ENCODE data around the gene PHF14. TPM values are rescaled to one million over a fixed set of nuclear protein-coding genes. Genes with fewer than 3 reads are reported as not detected.

The PHF14 gene
- total RNA-seq, 2 donors from 2014 or later, result 25.1 to 25.7 TPM

GRCh38 chr7:11082121-11082520, 108.4 kb downstream of the PHF14 start:
- WGBS, result 100% methylated on average over 3 of the region's 3 CpGs
- Histone ChIP-seq H3K9me3 (no peaks in the 10 kb centered on the region), H3K36me3 (no peaks in the 10 kb centered on the region), H3K4me3 (no peak overlapping the region), H3K27ac (no peak overlapping the region), H3K27me3 (replicated peaks; ENCODE audit: insufficient read depth) (no peaks in the 10 kb centered on the region), H3K4me1 (replicated peaks) (no peaks in the 10 kb centered on the region)
- intact Hi-C loops (cut with DNase I), result no loop called here
- TF ChIP-seq POLR2A (IDR thresholded peaks at IDR 0.05) (no peak), POLR2AphosphoS5 (IDR thresholded peaks at IDR 0.05) (no peak)
- TF ChIP-seq, protein P1, sequence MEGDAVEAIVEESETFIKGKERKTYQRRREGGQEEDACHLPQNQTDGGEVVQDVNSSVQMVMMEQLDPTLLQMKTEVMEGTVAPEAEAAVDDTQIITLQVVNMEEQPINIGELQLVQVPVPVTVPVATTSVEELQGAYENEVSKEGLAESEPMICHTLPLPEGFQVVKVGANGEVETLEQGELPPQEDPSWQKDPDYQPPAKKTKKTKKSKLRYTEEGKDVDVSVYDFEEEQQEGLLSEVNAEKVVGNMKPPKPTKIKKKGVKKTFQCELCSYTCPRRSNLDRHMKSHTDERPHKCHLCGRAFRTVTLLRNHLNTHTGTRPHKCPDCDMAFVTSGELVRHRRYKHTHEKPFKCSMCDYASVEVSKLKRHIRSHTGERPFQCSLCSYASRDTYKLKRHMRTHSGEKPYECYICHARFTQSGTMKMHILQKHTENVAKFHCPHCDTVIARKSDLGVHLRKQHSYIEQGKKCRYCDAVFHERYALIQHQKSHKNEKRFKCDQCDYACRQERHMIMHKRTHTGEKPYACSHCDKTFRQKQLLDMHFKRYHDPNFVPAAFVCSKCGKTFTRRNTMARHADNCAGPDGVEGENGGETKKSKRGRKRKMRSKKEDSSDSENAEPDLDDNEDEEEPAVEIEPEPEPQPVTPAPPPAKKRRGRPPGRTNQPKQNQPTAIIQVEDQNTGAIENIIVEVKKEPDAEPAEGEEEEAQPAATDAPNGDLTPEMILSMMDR (IDR thresholded peaks at IDR 0.05), result no peak
- no peak for DNase-seq (ENCODE audit: low spot score)

DNA sequence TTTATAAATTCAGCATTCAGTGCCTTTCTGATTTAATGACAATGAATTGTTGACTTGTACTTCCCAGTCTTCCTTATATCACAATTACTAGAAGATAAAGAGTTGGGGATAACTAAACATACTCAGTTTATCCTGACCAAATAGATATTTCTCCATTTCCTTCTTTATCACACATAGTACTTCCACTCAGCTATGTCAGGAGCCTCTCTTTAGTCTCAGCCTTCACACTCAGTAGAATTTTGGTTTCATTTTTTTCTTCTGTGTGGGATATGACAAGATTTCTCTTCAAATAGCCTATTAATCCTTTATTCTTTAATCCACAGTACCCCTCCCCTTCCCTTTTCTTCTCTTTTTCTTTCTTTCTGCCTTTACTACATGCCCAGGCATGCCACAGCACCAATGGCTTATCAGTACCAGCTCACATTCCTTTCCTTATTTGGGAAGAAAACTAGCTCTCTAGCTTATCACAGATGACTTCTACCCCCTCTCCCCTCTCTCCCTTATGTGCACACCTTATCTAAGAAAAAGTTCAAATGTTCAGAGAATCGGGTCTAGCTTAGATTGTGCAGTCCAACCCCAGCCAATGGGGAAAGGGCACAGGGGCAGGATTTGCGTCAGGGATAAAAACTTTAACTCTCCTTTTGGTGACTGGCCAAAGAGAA, 109.0 kb downstream of the PHF14 start:
- no peak for DNase-seq (ENCODE audit: low spot score)
- intact Hi-C loops (cut with DNase I), result no loop called here
- Histone ChIP-seq H3K27me3 (replicated peaks; ENCODE audit: insufficient read depth) (no peaks in the 10 kb centered on the region), H3K4me3 (no peak overlapping the region), H3K4me1 (replicated peaks) (no peaks in the 10 kb centered on the region), H3K27ac (no peak overlapping the region), H3K36me3 (no peaks in the 10 kb centered on the region), H3K9me3 (no peaks in the 10 kb centered on the region)
- WGBS, result 98% methylated on average over 2 of the region's 2 CpGs
- TF ChIP-seq POLR2AphosphoS5 (IDR thresholded peaks at IDR 0.05) (no peak), POLR2A (IDR thresholded peaks at IDR 0.05) (no peak)
- TF ChIP-seq, protein P1 (IDR thresholded peaks at IDR 0.05), result no peak

- no peak for TF ChIP-seq POLR2AphosphoS5 (IDR thresholded peaks at IDR 0.05)
- TF ChIP-seq, protein P1 (IDR thresholded peaks at IDR 0.05), result no peak
- TF ChIP-seq POLR2A (IDR thresholded peaks at IDR 0.05), result no peak
- Histone ChIP-seq H3K9me3 (no peaks in the 10 kb centered on the region), H3K27me3 (replicated peaks; ENCODE audit: insufficient read depth) (no peaks in the 10 kb centered on the region), H3K4me1 (replicated peaks) (no peaks in the 10 kb centered on the region), H3K36me3 (no peaks in the 10 kb centered on the region), H3K27ac (no peak overlapping the region), H3K4me3 (no peak overlapping the region)
- WGBS, result 93% methylated on average over 7 of the region's 7 CpGs
- intact Hi-C loops (cut with DNase I), result no loop called here
- DNase-seq (ENCODE audit: low spot score), result no peak
These were observed 109.5 kb downstream of the PHF14 start for GRCh38 chr7:11083214-11083568.

GRCh38 chr7:11104578-11104977, 130.9 kb downstream of the PHF14 start:
- Histone ChIP-seq H3K4me1 (replicated peaks) (no peaks in the 10 kb centered on the region), H3K9me3 (no peaks in the 10 kb centered on the region), H3K4me3 (no peak overlapping the region), H3K36me3 (no peaks in the 10 kb centered on the region), H3K27ac (no peak overlapping the region), H3K27me3 (replicated peaks; ENCODE audit: insufficient read depth) (no peaks in the 10 kb centered on the region)
- TF ChIP-seq POLR2AphosphoS5 (IDR thresholded peaks at IDR 0.05) (no peak), POLR2A (IDR thresholded peaks at IDR 0.05) (no peak)
- TF ChIP-seq, protein P1 (IDR thresholded peaks at IDR 0.05), result no peak
- intact Hi-C loops (cut with DNase I), result no loop called here
- no peak for DNase-seq (ENCODE audit: low spot score)
- 67% methylated on average over 2 of the region's 2 CpGs for WGBS

- no peak for TF ChIP-seq POLR2A (IDR thresholded peaks at IDR 0.05)
- TF ChIP-seq, protein P1 (IDR thresholded peaks at IDR 0.05), result no peak
- no peak for TF ChIP-seq POLR2AphosphoS5 (IDR thresholded peaks at IDR 0.05)
- no peak for DNase-seq (ENCODE audit: low spot score)
- intact Hi-C loops (cut with DNase I), result no loop called here
These were observed 136.0 kb downstream of the PHF14 start for GRCh38 chr7:11109659-11110058.

More at GRCh38 chr7:11109659-11110058, 136.0 kb downstream of the PHF14 start:
- Histone ChIP-seq H3K4me3 (no peak overlapping the region), H3K36me3 (no peaks in the 10 kb centered on the region), H3K27ac (no peak overlapping the region), H3K27me3 (replicated peaks; ENCODE audit: insufficient read depth) (no peaks in the 10 kb centered on the region), H3K9me3 (no peaks in the 10 kb centered on the region), H3K4me1 (replicated peaks) (no peaks in the 10 kb centered on the region)
